Right lobe of liver (tissue), 4 donors: ENCODE data around the gene CCZ1B.
A peak's percentile ranks its signal among the peaks of the same experiment; 100 is the strongest.
"Not testable (repeated sequence)": the region's sequence is repeated elsewhere in the genome, so short reads cannot be mapped to it uniquely, and the experiment has no call there.

Experiments used
- POLR2A ChIP-seq: fragments of 450-650 bp; IDR thresholded peaks from one replicate; pipeline ENCODE4 v1.6.1; 2017; ENCODE audit warnings: antibody characterized with exemption, mild to moderate bottlenecking
- TF ChIP-seq, protein P1 (sequence below), 4 donors: fragments of 200-600 bp in 3 of 4; fragments of 450-650 bp in 1 of 4; IDR thresholded peaks; one replicate each; pipeline versions ENCODE4 v1.5.1 to v1.8.0; 2016 to 2022; ENCODE audit warnings: antibody characterized with exemption in 4 of 4, mild to moderate bottlenecking in 2 of 4
- donor health status: DM: no; HTN: no; CAD: no.
- donor health status: DM: no; HTN: no; CAD: no.
- donor health status: DM: no; HTN: yes; CAD: no.

GRCh38 chr7:6826151-6826550, at the start of gene CCZ1B:
- TF ChIP-seq, protein P1, sequence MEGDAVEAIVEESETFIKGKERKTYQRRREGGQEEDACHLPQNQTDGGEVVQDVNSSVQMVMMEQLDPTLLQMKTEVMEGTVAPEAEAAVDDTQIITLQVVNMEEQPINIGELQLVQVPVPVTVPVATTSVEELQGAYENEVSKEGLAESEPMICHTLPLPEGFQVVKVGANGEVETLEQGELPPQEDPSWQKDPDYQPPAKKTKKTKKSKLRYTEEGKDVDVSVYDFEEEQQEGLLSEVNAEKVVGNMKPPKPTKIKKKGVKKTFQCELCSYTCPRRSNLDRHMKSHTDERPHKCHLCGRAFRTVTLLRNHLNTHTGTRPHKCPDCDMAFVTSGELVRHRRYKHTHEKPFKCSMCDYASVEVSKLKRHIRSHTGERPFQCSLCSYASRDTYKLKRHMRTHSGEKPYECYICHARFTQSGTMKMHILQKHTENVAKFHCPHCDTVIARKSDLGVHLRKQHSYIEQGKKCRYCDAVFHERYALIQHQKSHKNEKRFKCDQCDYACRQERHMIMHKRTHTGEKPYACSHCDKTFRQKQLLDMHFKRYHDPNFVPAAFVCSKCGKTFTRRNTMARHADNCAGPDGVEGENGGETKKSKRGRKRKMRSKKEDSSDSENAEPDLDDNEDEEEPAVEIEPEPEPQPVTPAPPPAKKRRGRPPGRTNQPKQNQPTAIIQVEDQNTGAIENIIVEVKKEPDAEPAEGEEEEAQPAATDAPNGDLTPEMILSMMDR (IDR thresholded peaks at IDR 0.05): peak in 3 of 4 donors; percentile 14 to 28 (median 20)
- not testable (repeated sequence) for TF ChIP-seq POLR2A
